Bronchus fibroblast of lung (primary cell): ENCODE results near the gene GOLGA8S. TPM values are rescaled to one million over a fixed set of nuclear protein-coding genes. Genes with fewer than 3 reads are reported as not detected.

Source experiments
- total RNA-seq: library from RNA; depleted of rRNA; stranded (reverse); fragments of >200 nt; gene quantifications from 2 replicates; pipeline ENCODE4 v1.2.3, GENCODE V29; 2015

Gene GOLGA8S, protein sequence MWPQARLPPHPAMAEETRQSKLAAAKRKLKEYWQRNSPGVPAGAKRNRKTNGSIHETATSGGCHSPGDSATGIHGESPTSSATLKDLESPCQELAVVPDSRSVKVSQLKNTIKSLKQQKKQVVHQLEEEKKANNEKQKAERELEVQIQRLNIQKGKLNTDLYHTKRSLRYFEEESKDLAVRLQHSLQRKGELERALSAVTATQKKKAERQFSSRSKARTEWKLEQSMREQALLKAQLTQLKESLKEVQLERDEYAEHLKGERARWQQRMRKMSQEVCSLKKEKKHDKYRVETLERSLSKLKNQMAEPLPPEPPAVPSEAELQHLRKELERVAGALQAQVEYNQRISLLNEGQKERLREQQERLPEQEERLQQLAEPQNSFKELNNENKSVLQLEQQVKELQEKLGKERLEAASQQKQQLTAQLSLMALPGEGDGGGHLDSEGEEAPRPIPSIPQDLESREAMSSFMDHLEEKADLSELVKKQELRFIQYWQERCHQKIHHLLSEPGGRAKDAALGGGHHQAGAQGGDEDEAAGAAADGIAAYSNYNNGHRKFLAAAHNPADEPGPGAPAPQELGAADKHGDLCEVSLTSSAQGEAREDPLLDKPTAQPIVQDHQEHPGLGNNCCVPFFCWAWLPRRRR
- not detected in 2 replicates for total RNA-seq

DNA sequence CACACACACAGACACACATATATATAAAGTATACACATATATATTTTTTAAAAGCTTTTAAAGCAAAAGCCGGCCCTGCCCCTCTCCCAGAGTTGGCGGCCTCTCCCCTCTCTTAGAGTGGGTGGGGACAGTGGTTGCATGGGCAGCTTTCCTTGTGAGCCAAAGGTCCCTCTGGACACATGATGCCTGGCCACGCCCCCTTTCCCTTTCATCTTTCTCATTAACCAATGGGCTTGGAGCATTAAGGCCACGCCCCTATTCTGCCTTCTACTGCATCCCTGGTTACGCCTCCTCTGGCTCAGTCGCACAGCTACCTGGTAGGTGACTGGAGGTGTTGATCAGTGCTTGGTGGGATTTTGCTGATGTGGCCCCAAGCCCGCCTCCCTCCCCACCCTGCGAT is at the start of gene GOLGA8S:
Gene GOLGA8S, plus strand, starts transcription at position 301 of the 400 bp plus-strand sequence. Its CDS starts 62 bp downstream, at position 363.

DNA sequence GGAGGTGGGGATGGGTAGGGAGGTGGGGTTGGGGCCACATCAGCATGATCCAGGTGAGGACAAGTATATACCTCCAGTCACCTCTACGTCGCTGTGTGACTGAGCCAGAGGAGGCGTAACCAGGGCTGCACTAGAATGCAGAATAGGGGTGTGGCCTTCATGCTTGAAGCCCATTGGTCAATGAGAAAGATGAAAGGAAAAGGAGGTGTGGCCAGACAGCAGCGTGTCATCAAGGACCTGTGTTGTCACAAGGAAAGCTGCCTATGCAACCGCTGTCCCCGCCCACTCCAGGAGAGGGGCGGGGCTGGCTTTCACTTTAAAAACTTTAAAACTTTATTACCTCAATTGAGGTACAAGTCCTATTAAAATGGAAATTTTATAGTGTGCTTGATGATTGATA is 20.5 kb upstream of the GOLGA8S start, which contains the start of gene GOLGA6L26:
Gene GOLGA6L26, minus strand, starts transcription at position 101 of the 400 bp plus-strand sequence. Its CDS starts 61 bp downstream, at position 40.

Other genes with a start within 250 kb of the GOLGA8S start
- gene GOLGA6L1, start 217.9 kb upstream of the GOLGA8S start, total RNA-seq: not detected in 2 replicates
- not detected in 2 replicates for gene GOLGA6L26, start 20.6 kb upstream of the GOLGA8S start, total RNA-seq
- gene GOLGA6L2, start 92.5 kb downstream of the GOLGA8S start, total RNA-seq: not detected in 2 replicates
- under 0.01 TPM in 1 of 2 replicates, not detected in the other for gene MKRN3, start 210.9 kb downstream of the GOLGA8S start, total RNA-seq